B cell (primary cell): Measurements from ENCODE around the gene MUC4. TPM values are rescaled to one million over a fixed set of nuclear protein-coding genes. Genes with fewer than 3 reads are reported as not detected.

Source experiments
- ATAC-seq: fragments of 200-7000 bp; cut with Tn5 transposase; one replicate; pipeline ENCODE4 v1.10.0; 2021; ENCODE audit warnings: low read depth, mild to moderate bottlenecking, moderate number of reproducible peaks, moderate library complexity
- CTCF ChIA-PET: fragments of 350-600 bp; sonication (Branson Sonifier 250); formaldehyde crosslinking; loops from one replicate; lab custom pipeline; 2021; ENCODE audit warnings: antibody characterized with exemption, inconsistent platforms; lab: Charles Lee
- POLR2A ChIA-PET: fragments of 350-600 bp; sonication (Branson Sonifier 250); formaldehyde crosslinking; loops from one replicate; lab custom pipeline; 2021; ENCODE audit warnings: antibody characterized with exemption; lab: Charles Lee
- DNase-seq: peaks from one replicate; pipeline ENCODE4 v3.0.0; 2013
- H2AFZ ChIP-seq: 2 replicates; pipeline ENCODE4 v1.6.1; 2012; ENCODE audit warnings: mild to moderate bottlenecking, low read depth, low read length; ENCODE audit not compliant: insufficient read depth, poor library complexity, severe bottlenecking
- H3K27ac ChIP-seq, 2 donors: 1 replicate in 1 of 2; 2 replicates in 1 of 2; pipeline ENCODE4 v1.5.1; 2012 to 2013; ENCODE audit warnings: low read length in 2 of 2, mild to moderate bottlenecking in 2 of 2, moderate library complexity in 1 of 2
- H3K27me3 ChIP-seq, 4 experiments: fragments of 200-600 bp in 1 of 4; sonication (generic) in 1 of 4; replicated peaks in 1 of 4; 1 replicate in 2 of 4; 2 replicates in 2 of 4; pipeline versions ENCODE4 v1.6.1 to v1.7.0; 2013 to 2016; ENCODE audit warnings: low read length in 3 of 4, mild to moderate bottlenecking in 2 of 4, mixed read lengths in 1 of 4, moderate library complexity in 1 of 4; ENCODE audit not compliant: insufficient read depth in 4 of 4, control insufficient read depth in 3 of 4; ENCODE audit errors: control extremely low read depth in 1 of 4
- H3K36me3 ChIP-seq, 2 experiments: replicated peaks in 1 of 2; 1 replicate in 1 of 2; 2 replicates in 1 of 2; pipeline versions ENCODE4 v1.6.1 to v1.7.1; 2013; ENCODE audit warnings: low read length in 1 of 2; ENCODE audit not compliant: insufficient read depth in 2 of 2, control insufficient read depth in 1 of 2; ENCODE audit errors: control extremely low read depth in 1 of 2, extremely low read depth in 1 of 2
- H3K4me1 ChIP-seq, 2 donors: fragments of 200-600 bp in 1 of 2; sonication (generic) in 1 of 2; 1 replicate in 1 of 2; 2 replicates in 1 of 2; pipeline versions ENCODE4 v1.5.1 to v1.6.1; 2013 to 2017; ENCODE audit warnings: low read length in 2 of 2; ENCODE audit not compliant: control insufficient read depth in 2 of 2, insufficient read depth in 2 of 2
- H3K4me2 ChIP-seq: replicated peaks from 2 replicates; pipeline ENCODE3; 2012; ENCODE audit warnings: mild to moderate bottlenecking, low read depth, low read length; ENCODE audit not compliant: poor library complexity, severe bottlenecking
- H3K4me3 ChIP-seq, 5 experiments: fragments of 200-600 bp in 1 of 5; sonication (generic) in 1 of 5; 1 replicate in 3 of 5; 2 replicates in 2 of 5; pipeline versions ENCODE4 v1.5.1 to v1.7.0; 2011 to 2016; ENCODE audit warnings: low read length in 4 of 5, mild to moderate bottlenecking in 4 of 5, low read depth in 2 of 5, control low read depth in 1 of 5, moderate library complexity in 1 of 5; ENCODE audit not compliant: insufficient read depth in 1 of 5; ENCODE audit errors: control extremely low read depth in 1 of 5, extremely low read depth in 1 of 5
- H3K79me2 ChIP-seq: fragments of 200-600 bp; sonication (generic); one replicate; pipeline ENCODE4 v1.6.0; 2016; ENCODE audit warnings: low read length; ENCODE audit not compliant: control insufficient read depth, insufficient read depth
- H3K9ac ChIP-seq: fragments of 200-600 bp; sonication (generic); 2 replicates; pipeline ENCODE4 v1.6.1; 2017; ENCODE audit warnings: mild to moderate bottlenecking, low read length, moderate library complexity
- H3K9me3 ChIP-seq, 3 donors: one replicate each; pipeline versions ENCODE4 v1.6.1 to v1.7.1; 2013; ENCODE audit warnings: low read length in 2 of 3; ENCODE audit not compliant: control insufficient read depth in 2 of 3, insufficient read depth in 1 of 3; ENCODE audit errors: control extremely low read depth in 1 of 3
- H4K20me1 ChIP-seq: 2 replicates; pipeline ENCODE4 v1.6.0; 2012; ENCODE audit warnings: mild to moderate bottlenecking, low read length; ENCODE audit not compliant: insufficient read depth, control insufficient read depth, poor library complexity, severe bottlenecking
- H3K27ac Mint-ChIP-seq: one replicate; pipeline ENCODE4 v1.8.0; 2021; ENCODE audit warnings: mixed read lengths
- H3K27me3 Mint-ChIP-seq: one replicate; pipeline ENCODE4 v1.8.0; 2021; ENCODE audit warnings: mixed read lengths
- H3K4me1 Mint-ChIP-seq: one replicate; pipeline ENCODE4 v1.8.0; 2021; ENCODE audit warnings: mixed read lengths
- H3K4me3 Mint-ChIP-seq: one replicate; pipeline ENCODE4 v1.8.0; 2021; ENCODE audit warnings: mixed read lengths
- H3K9me3 Mint-ChIP-seq: one replicate; pipeline ENCODE4 v1.8.0; 2022; ENCODE audit warnings: mixed read lengths; ENCODE audit not compliant: insufficient read depth
- CTCF ChIP-seq: fragments of 200-600 bp; IDR thresholded peaks from one replicate; pipeline ENCODE4 v1.8.0; 2022; ENCODE audit warnings: antibody characterized with exemption, mild to moderate bottlenecking
- EZH2 ChIP-seq: IDR thresholded peaks from 2 replicates; pipeline ENCODE4 v1.6.1; 2012; ENCODE audit warnings: borderline replicate concordance, low read depth, mild to moderate bottlenecking, moderate library complexity, low read length; ENCODE audit not compliant: insufficient read depth, poor library complexity, severe bottlenecking
- WGBS: methylation state at CpG from one replicate; pipeline ENCODE4 v1.1.5; 2013; ENCODE audit warnings: missing lambda C conversion rate; ENCODE audit not compliant: insufficient coverage; 5-methylcytosine and 5-hydroxymethylcytosine counted together
- intact Hi-C: fragments of 100-400 bp; cut with micrococcal nuclease; formaldehyde crosslinking; loops from one replicate; pipeline ENCODE4 v1.10.0; 2022
- polyA plus RNA-seq: library from polyadenylated mRNA; depleted of rRNA; stranded (reverse); fragments of >200 nt; gene quantifications from 2 replicates; pipeline ENCODE4 v1.2.3, GENCODE V29; 2012
- total RNA-seq, 2 donors: library from RNA; stranded (reverse); fragments of 120-200 nt in 1 of 2; gene quantifications; 1 replicate in 1 of 2; 2 replicates in 1 of 2; pipeline versions ENCODE4 v1.2.3 to v1.2.4, GENCODE V29; 2013 to 2022

The MUC4 gene
- total and polyA plus RNA-seq, 2 donors (not counting 1 experiment from before 2014, with no cell fraction given), result 0.22 to 1.2 TPM

GRCh38 chr3:195838714-195839113, 27.0 kb upstream of the MUC4 start:
- ATAC-seq (no peak), DNase-seq (no peak)
- Histone ChIP-seq H3K9ac (no peak overlapping the region), H3K4me3 (no peak overlapping the region), H4K20me1 (no peaks in the 10 kb centered on the region), H3K36me3 (no peaks in the 10 kb centered on the region), H3K4me1 (peaks cover 0 to 7% of the 10 kb centered on the region in 2 donors), H3K79me2 (no peaks in the 10 kb centered on the region), H3K9me3 (no peaks in the 10 kb centered on the region), H3K27ac (no peak overlapping the region), H2AFZ (no peak overlapping the region), H3K4me2 (no peak overlapping the region), H3K27me3 (peaks cover 0 to 4% (median 0%) of the 10 kb centered on the region in 4 experiments)
- ChIA-PET CTCF (interaction anchor here (1.9 kb wide), 1 partner anchor 12 kb away, joined by 9 read pairs; no protein-coding TSS in a partner anchor), POLR2A (no interaction called here)
- H3K4me3 Mint-ChIP-seq, result no peak overlapping the region
- WGBS, result 40% methylated on average over 3 of the region's 5 CpGs
- H3K9me3 Mint-ChIP-seq, result no peaks in the 10 kb centered on the region
- no peak for TF ChIP-seq EZH2
- no peak for TF ChIP-seq CTCF
- H3K4me1 Mint-ChIP-seq, result peaks cover 7% of the 10 kb centered on the region
- no peak overlapping the region for H3K27ac Mint-ChIP-seq
- intact Hi-C loops, result no loop called here
- no peaks in the 10 kb centered on the region for H3K27me3 Mint-ChIP-seq

GRCh38 chr3:195836476-195837135, 24.9 kb upstream of the MUC4 start:
- ChIA-PET POLR2A (no interaction called here), CTCF (no interaction called here)
- no peaks in the 10 kb centered on the region for H3K36me3 ChIP-seq
- H3K4me3 Mint-ChIP-seq, result no peak overlapping the region
- H3K27me3 Mint-ChIP-seq, result no peaks in the 10 kb centered on the region
- H3K9me3 Mint-ChIP-seq, result no peaks in the 10 kb centered on the region
- TF ChIP-seq EZH2, result no peak
- TF ChIP-seq CTCF, result no peak
- no peaks in the 10 kb centered on the region for H3K79me2 ChIP-seq
- H3K27ac ChIP-seq, result no peak overlapping the region
- H3K4me2 ChIP-seq, result no peak overlapping the region
- no peak overlapping the region for H2AFZ ChIP-seq
- peaks cover 7% of the 10 kb centered on the region for H3K4me1 Mint-ChIP-seq
- H3K27ac Mint-ChIP-seq, result no peak overlapping the region
- DNase-seq (no peak), ATAC-seq (no peak)
- H3K4me3 ChIP-seq, result no peak overlapping the region
- H3K27me3 ChIP-seq, result peaks cover 0 to 4% (median 0%) of the 10 kb centered on the region in 4 experiments
- 95% methylated on average over 5 of the region's 14 CpGs for WGBS
- H3K4me1 ChIP-seq, result peaks cover 0 to 7% of the 10 kb centered on the region in 2 donors
- no peaks in the 10 kb centered on the region for H4K20me1 ChIP-seq
- no peak overlapping the region for H3K9ac ChIP-seq
- H3K9me3 ChIP-seq, result no peaks in the 10 kb centered on the region
- intact Hi-C loops, result no loop called here
